ENCODE results near the gene ADAM20. TPM values are rescaled to one million over a fixed set of nuclear protein-coding genes. Genes with fewer than 3 reads are reported as not detected.

ADAM20 gene
- total RNA-seq, 2 experiments from 2014 or later: 0.29 to 0.45 TPM

DNA sequence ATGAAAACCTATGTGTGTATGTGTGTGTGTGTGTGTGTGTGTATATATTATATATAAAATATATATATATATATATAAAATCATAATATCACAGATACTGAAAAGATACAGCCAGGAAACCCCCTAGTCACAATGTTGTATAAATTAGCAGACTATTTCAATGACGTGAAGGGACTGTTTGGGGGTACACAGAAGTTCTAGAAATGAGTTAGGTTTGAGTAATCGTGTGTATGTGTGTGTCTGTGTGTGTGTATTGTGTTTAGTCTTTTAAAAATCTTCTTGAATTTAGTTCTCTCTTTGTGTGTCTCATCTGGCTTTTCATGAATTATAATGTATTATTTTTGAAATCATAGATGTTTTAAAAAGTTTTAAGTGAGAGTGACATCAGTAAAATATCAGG lies 61.0 kb downstream of the ADAM20 start:
- POLR2A ChIA-PET: no interaction called here
- CTCF ChIA-PET: no interaction called here

More for the DNA sequence above, 61.0 kb downstream of the ADAM20 start:
- DNase-seq (no peak), ATAC-seq (no peak)
- Mint-ChIP-seq H3K36me3 (ENCODE audit: low read depth) (peaks cover 19% of the 10 kb centered on the region), H3K27ac (no peak overlapping the region), H3K27me3 (no peaks in the 10 kb centered on the region), H3K4me1 (ENCODE audit: low read depth) (no peaks in the 10 kb centered on the region), H3K9me3 (no peaks in the 10 kb centered on the region), H3K4me3 (no peak overlapping the region)
- intact Hi-C loops (cut with micrococcal nuclease): no loop called here
- TF ChIP-seq, protein P1, sequence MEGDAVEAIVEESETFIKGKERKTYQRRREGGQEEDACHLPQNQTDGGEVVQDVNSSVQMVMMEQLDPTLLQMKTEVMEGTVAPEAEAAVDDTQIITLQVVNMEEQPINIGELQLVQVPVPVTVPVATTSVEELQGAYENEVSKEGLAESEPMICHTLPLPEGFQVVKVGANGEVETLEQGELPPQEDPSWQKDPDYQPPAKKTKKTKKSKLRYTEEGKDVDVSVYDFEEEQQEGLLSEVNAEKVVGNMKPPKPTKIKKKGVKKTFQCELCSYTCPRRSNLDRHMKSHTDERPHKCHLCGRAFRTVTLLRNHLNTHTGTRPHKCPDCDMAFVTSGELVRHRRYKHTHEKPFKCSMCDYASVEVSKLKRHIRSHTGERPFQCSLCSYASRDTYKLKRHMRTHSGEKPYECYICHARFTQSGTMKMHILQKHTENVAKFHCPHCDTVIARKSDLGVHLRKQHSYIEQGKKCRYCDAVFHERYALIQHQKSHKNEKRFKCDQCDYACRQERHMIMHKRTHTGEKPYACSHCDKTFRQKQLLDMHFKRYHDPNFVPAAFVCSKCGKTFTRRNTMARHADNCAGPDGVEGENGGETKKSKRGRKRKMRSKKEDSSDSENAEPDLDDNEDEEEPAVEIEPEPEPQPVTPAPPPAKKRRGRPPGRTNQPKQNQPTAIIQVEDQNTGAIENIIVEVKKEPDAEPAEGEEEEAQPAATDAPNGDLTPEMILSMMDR (IDR thresholded peaks at IDR 0.05): no peak

Other genes with a start within 250 kb of the ADAM20 start
- 10 to 100 TPM; 51.4 to 54.3 TPM for gene COX16, start 175.3 kb downstream of the ADAM20 start, total RNA-seq
- 1 to 10 TPM; 8.0 TPM for gene SYNJ2BP, start 117.9 kb downstream of the ADAM20 start, total RNA-seq
- under 1 TPM in 1 of 2 experiments, not detected in 1; 0.29 TPM for gene ADAM21, start 82.8 kb downstream of the ADAM20 start, total RNA-seq
- 10 to 100 TPM; 49.2 to 49.3 TPM for gene MED6, start 65.7 kb upstream of the ADAM20 start, total RNA-seq
- 1 to 10 TPM; 5.5 to 5.7 TPM for gene TTC9, start 106.9 kb upstream of the ADAM20 start, total RNA-seq

Measured in activated CD8-positive, alpha-beta T cell treated with anti-CD3 and anti-CD28 coated beads for 36 hours (primary cell).